Measurements from ENCODE around the gene OXSR1. TPM values are rescaled to one million over a fixed set of nuclear protein-coding genes. Genes with fewer than 3 reads are reported as not detected.

The OXSR1 gene
- total and polyA plus RNA-seq, 10 of the 15 experiments (the other 5 are each of a cell fraction or from before 2014, with no cell fraction given): 12.4 to 54.6 (median 35.7) TPM

DNA sequence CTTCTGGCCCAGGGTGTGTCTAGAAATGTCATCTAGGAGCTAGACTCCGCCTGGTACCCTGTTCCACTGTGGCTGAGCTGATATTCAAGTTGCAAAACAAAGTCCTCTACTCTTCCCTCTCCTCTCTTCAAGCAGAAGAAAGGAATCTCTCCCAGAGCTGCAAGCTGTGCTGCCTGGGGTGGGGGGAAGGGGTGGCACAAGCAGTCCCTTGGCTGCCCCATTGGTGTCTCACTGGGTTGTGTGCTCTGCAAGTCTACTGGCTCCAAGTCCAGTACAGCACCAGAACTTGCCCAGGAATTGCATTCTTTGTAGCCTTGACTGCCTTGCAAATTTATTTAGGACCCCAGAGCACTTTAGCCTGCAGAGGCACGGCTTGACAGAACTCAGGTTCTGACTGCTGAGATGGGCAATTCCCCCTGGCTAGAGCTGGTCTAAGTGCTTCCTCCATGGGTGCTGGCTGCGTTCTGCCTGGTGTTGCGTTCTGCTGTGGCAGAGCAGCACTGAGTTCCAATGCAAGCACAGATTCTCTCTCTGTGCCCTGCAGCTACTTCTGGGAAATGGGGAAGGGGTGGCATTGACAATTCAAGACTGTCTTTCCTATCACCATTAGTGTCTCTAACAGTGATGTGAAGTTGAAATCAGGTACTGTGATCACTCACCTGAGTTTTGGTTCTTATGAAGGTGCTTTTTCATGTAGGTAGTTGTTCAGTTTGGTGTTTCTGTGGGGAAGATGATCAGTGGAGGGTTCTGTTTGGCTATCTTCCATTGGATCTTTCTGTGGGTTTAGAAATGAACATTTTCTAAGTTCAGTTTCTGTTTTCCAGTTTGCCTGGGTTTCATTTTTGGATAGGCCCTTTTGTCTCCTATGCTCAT lies 39.5 kb downstream of the OXSR1 start:
- no peak overlapping the region for H3K27ac ChIP-seq (ENCODE audit: control insufficient read depth, insufficient read depth)
- H3K4me2 ChIP-seq (ENCODE audit: control insufficient read depth, insufficient read depth): no peak overlapping the region
- H3K36me3 ChIP-seq (ENCODE audit: control insufficient read depth in 2 of 2, insufficient read depth in 2 of 2, low read length in 1 of 2): peaks cover 13 to 20% of the 10 kb centered on the region in 2 experiments; a peak in 3 of 4 replicates
- no peaks in the 10 kb centered on the region; the same call in 2 of the 3 replicates for H3K9me3 ChIP-seq (replicated peaks; ENCODE audit: control insufficient read depth, insufficient read depth, low read length)
- peaks cover 14% of the 10 kb centered on the region; the same call in 1 of the 2 replicates for H3K4me1 ChIP-seq (ENCODE audit: control insufficient read depth, insufficient read depth, low read length)
- H3K27me3 ChIP-seq (replicated peaks in 1 of 2; ENCODE audit: control insufficient read depth in 2 of 2, insufficient read depth in 2 of 2, low read length in 1 of 2): no peaks in the 10 kb centered on the region
- CTCF ChIA-PET: interaction anchor here (1.0 to 1.1 kb wide), 2 partner anchors 10 to 14 kb away, joined by 3 read pairs; no protein-coding TSS in a partner anchor
- no peaks in the 10 kb centered on the region; the same call in 1 of the 2 replicates for H4K20me1 ChIP-seq (ENCODE audit: control insufficient read depth, insufficient read depth)
- ATAC-seq: peak; percentile 35
- peaks cover 24% of the 10 kb centered on the region for H3K79me2 ChIP-seq (ENCODE audit: control insufficient read depth, insufficient read depth, low read length)
- no peak overlapping the region for H3K9ac ChIP-seq (ENCODE audit: control insufficient read depth, insufficient read depth, low read length)
- RAD21 ChIA-PET (ENCODE audit: unreplicated experiment): interaction anchor here (2.4 kb wide), 1 partner anchor 11 kb away, joined by 5 read pairs; no protein-coding TSS in a partner anchor
- in situ Hi-C loops (cut with MboI) (no loop called here), intact Hi-C loops (cut with micrococcal nuclease; ENCODE audit: unreplicated experiment) (no loop called here)
- POLR2A ChIA-PET: interaction anchor here (1.1 kb wide), 1 partner anchor 68 kb away, joined by 4 read pairs; the partner anchor contains the start of gene ACAA1
- SMC1A ChIA-PET (ENCODE audit: uncharacterized antibody, unreplicated experiment): interaction anchor here (0.6 to 2.2 kb wide), 6 partner anchors 10 to 34 kb away, joined by 3 to 7 read pairs (median 4); no protein-coding TSS in a partner anchor
- no peak for DNase-seq (ENCODE audit: low read depth, low spot score)
- no peak overlapping the region for H3K4me3 ChIP-seq
- H2AFZ ChIP-seq (ENCODE audit: control insufficient read depth, low read depth, low read length): no peak overlapping the region
- no peak for FAIRE-seq
- BruUV-seq (replicated peaks): no TSS peak
- TF ChIP-seq ZNF274 (IDR thresholded peaks at IDR 0.05; ENCODE audit: insufficient read depth, insufficient read length) (no peak), POLR2AphosphoS2 (IDR thresholded peaks at IDR 0.05; ENCODE audit: low read depth, low read length) (no peak), RAD51 (IDR thresholded peaks at IDR 0.05) (no peak), HDAC6 (IDR thresholded peaks at IDR 0.05; ENCODE audit: unreplicated experiment) (no peak), FOXM1 (IDR thresholded peaks at IDR 0.05; ENCODE audit: low read depth, low read length) (no peak), SMAD1 (IDR thresholded peaks at IDR 0.05; ENCODE audit: low read depth, partially characterized antibody) (no peak), MLLT1 (IDR thresholded peaks at IDR 0.05) (no peak), BRCA1 (IDR thresholded peaks at IDR 0.05; ENCODE audit: low read depth, low read length) (no peak), TBL1XR1 (IDR thresholded peaks at IDR 0.05; ENCODE audit: low read depth, low read length) (no peak), SP1 (IDR thresholded peaks at IDR 0.05; ENCODE audit: low read depth, low read length) (no peak), STAT3 (IDR thresholded peaks at IDR 0.05; ENCODE audit: low read depth, low read length) (no peak), IKZF1 (conservative IDR thresholded peaks at IDR 0.05) (no peak), BHLHE40 (IDR thresholded peaks at IDR 0.05; ENCODE audit: borderline replicate concordance in 1 of 2, low read depth in 2 of 2, low read length in 1 of 2) (no peak), NR2C2 (IDR thresholded peaks at IDR 0.05; ENCODE audit: borderline replicate concordance, control insufficient read depth, insufficient read length, low read depth) (no peak), NFYA (IDR thresholded peaks at IDR 0.05; ENCODE audit: borderline replicate concordance, low read depth, low read length) (no peak), MYC (IDR thresholded peaks at IDR 0.05; ENCODE audit: insufficient read depth, insufficient read length, insufficient replicate concordance, low read length, severe bottlenecking) (no peak)
- 51% methylated on average over 4 of the region's 4 CpGs for WGBS (ENCODE audit: insufficient coverage, insufficient replicate concordance, low lambda C conversion rate, missing lambda C conversion rate)

All from GM12878 (cell line).